Measurements from ENCODE around the gene NOB1. TPM values are rescaled to one million over a fixed set of nuclear protein-coding genes. Genes with fewer than 3 reads are reported as not detected.
"Not testable (repeated sequence)": the region's sequence is repeated elsewhere in the genome, so short reads cannot be mapped to it uniquely, and the experiment has no call there.

Gene NOB1
- total RNA-seq: 59.9 TPM

DNA sequence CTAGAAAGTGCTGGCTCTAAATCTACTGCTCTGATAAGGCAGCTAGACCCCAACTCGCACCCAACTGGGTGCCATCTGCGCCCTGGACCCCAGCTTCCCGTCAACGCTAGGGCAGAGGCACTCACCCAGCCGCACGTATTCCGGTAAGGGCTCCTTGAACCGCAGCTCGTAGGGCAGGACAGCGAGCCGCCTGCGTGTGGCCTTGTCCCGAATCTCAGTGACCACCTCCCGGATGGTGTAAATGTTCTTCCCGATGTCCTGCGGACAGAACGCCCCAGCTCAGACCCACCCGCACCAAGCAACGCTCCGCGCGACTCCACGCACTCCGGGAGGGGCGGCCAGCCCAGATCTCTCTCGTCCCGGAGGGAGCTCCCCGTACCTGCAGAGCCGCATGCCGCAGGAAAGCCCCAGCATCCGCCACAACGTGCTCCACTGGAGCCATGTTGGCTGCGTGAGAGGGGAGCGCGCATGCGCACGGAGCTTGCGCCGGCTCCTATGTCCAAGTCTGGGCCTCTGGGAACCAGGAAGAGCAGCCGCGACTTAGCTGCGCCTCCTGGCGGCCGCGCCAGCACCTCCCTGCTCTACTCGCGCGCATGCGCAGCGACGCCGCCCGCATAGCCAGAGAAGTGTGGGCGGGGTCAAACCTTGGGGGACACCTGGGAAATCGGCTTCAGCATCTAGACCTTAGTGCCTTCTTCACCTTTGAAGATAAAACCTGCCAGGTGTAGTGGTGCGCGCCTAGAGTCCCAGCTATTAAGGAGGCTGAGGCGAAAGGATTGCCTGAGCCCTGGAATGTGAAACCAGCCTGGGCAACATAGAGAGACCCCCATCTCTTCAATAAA is at the start of gene NOB1:
Gene NOB1 (minus strand): TSS at position 458 of the 842 bp plus-strand sequence. CDS start 16 bp downstream, at position 442.
- ATAC-seq: peak; percentile 98

DNA sequence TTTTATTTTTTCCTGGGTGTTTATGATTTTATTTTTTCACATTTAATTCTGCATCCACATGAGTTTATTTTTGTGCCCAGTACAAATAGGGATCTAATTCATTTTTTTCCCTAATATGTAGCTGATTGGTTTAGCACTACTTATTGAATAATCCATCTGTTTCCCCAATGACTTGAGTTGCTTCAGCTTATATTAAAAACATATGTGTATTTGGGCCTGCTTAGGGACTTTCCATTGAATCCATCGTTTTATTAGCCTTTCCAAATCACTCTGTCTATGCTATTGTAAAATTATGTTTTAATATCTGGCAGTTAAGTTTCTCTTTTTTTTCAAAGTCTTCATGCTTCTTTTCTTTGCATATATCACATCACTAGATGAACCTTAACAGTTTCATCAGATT is 49.6 kb upstream of the NOB1 start:
- ATAC-seq: no peak

DNA sequence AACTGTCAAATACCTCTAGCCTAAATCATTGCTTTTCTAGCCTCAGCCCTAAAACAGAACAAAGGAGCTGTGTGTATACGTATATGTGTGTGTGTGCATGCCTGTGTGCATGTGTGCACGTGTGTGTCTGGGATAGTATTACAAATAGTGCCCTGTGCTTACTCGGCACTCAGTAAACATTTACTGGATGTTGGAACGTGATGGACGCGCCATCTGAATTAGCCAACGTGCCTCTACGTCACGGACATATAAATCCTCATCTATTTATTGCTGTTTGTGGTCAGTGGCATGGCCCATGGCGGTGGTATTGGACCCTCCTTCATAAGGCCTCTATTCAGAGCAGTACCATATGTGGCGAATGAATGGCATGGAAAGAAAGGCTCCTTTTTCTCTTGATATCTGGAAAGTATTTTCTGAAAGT is 44.9 kb upstream of the NOB1 start:
- ATAC-seq: no peak

DNA sequence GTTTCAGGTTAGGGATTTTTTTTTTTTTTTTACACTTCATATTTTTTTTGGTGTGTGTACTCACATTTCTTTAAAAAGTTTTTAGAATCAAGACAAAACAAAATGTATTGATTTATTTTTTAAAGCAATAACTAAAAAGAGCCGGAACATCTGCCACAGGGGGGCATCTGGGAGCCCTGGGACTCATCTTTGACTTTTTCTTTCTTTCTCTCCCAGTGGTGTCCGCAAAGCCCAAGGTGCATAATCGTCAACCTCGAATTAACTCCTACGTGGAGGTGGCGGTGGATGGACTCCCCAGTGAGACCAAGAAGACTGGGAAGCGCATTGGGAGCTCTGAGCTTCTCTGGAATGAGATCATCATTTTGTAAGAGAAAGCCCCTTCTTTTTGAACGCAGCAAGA is 43.7 kb upstream of the NOB1 start:
- ATAC-seq: no peak

DNA sequence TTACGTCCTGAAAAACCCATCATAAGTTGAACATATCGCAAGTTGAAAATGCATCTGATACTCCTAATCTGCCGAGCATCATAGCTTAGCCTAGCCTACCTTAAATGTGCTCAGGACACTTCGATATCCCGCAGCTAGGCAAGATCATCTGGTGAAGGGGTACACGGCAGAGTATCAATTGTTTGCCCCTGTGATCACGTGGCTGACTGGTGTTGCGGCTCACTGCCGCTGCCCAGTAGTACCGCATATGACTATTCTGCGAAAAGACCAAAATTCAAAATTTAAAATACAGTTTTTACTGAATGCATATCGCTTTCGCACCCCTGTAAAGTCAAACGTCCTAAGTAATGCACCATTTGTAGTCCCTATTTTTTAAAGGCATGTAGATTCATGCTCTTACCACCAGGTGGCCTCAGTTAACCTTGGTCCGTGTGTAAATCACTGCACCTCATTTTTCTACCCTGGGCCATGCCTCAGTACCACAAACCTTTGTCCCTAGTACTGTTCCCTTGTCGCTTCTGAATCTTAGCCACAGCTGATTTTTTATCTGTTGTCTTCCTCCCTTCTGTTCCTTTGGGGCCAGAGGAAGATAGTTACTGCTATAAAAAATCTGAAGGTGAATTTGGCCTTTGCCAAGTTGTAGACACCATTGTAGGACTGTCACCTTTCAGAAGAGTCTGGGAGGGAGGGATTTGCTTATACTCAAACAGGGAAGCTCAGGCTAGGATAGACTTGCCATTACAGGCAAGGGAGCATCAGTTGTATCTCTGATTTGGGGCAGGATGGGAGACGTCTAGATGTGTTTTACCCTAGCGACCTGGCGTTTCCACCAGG is 41.8 kb upstream of the NOB1 start:
- ATAC-seq: peak; percentile 83

DNA sequence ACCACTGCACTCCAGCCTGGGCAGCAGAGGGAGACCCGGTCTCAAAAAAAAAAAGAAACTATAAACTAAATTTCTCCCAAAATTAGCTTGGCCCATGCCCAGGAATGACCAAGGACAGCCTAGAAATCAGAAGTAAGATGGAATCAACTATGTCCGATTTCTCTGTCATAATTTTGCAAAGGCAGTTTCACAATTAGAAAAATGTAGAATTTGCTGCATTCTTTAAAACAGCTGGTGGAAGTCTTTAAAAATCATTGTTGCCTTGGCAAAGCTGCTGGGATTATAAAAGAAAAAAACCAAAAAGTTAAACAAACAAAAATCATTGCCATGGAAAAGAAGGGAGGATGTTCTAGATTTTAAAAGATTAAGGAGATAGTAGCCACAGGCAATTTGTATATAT is 39.8 kb upstream of the NOB1 start:
- no peak for ATAC-seq

DNA sequence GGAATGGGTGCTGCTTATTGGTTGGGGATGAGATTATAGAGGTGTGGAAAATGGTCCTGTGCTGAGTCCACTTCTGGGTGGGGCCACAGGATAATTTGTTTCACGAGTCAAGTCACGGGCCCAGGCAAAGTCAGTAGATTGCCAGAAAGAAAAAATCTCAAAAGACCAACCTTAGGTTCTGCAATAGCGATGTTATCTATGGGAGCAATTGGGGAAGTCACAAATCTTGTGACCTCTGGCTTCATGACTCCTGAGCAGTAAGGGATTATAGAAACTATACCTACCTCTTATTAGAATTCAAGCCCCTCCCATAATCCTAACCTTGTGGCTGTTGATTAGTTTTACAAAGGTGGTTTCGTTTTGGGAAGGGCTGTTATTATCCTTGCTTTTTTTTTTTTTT is 38.8 kb upstream of the NOB1 start:
- ATAC-seq: no peak

DNA sequence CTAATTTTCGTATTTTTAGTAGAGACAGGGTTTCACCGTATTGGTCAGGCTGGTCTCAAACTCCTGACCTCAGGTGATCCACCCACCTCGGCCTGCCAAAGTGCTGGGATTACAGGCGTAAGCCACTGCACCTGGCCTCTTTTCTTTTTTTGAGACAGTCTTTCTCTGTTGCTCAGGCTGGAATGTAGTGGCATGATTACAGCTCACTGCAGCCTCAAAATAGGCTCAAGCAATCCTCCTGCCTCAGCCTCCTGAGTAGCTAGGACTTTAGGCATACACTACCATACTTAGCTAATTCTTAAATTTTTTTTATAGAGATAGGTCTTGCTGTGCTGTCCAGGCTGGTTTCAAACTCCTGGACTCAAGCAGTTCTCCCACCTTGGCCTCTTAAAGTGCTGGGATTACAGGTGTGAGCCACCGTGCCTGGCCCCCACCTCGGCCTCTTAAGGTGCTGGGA is 36.7 kb upstream of the NOB1 start:
- ATAC-seq: not testable (repeated sequence)

DNA sequence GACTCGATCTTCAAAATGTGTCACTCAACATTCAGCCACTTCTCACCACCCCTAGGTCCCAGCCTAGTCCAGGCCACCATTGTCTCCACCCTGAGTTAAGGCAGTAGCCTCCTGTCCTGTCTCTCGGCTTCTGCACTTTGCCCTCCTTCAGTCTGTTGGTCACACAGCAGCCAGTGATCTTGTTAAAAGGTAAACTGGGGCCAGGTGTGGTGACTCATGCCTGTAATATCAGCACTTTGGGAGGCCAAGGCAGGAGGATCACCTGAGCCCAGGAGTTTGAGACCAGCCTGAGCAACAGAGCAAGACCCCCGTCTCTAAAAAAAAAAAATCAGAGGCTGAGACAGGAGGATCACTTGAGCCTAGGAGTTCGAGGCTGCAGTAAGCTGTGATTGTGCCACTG is 33.2 kb upstream of the NOB1 start:
- ATAC-seq: no peak

DNA sequence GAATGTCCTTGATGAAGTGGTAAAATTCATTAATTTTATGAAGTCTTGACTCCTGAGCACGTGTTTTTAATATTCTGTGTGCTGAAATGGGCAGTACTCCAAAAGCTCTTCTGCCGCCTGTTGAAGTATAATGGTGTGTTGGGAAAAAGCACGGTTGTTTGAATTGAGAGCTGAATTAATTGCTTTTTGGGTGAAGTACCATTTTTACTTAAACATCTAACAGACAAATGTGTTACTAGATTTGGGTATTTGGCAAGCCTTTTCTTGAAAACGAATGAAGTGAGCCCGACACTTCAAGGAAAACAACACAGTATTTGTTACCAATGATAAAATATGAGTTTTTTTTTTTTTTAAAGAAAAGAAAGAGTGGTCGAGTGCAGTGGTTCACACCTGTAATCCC is 29.9 kb upstream of the NOB1 start:
- ATAC-seq: no peak

DNA sequence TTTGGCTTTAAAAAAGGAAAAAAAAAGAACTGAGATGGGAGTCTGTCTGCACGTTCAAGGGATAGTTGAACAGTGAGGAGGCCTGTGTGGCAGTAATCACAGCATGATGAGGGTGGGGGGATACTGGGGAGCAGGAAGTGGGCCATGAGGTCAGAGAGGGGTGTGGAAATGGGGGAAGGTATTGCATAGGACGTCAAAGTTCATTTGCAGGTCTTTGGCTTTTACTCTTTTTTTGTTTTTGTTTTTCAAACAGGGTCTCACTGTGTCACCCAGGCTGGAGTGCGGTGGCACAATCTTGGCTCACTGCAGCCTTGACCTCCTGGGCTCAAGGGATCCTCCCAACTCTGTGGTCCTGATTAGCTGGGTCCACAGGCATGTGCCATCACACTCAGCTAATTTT is 26.4 kb upstream of the NOB1 start:
- ATAC-seq: no peak

DNA sequence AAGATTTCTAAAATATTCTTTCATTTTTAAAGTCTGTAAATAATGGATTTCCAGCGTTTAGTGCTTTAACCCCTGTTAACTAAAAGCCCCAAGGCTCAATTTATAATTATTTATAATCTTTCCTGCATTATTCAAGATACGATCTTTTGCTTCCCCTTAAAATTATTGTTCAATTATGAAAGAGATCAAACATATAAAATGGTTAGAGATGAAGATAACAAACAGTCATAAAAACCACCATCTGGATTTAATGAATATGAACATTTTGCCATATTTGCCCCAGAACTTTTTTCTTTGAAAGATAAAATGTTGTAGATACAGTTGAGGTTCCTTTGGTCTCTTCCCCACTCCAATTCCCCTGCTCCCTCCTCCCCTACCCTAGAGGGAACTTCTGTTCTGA is 25.0 kb upstream of the NOB1 start:
- ATAC-seq: no peak

DNA sequence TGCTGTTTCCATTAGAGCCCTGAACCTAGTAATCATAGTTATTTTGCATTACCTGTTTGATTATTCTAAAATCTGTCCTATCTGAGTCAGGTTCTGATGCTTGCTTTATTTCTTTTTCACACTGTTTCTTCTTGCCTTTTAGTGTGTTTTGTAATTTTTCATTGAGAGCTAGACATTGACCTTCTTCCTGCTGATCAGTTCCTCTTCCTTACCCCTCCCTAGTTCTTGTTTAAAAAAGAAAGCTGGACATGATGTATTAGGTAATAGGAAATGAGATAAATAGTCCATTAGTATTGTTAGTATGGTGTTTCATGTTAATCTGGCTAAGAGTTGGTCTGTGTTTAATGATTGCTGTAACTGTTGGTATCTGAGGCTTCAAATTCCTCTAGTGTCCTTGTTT is 20.8 kb upstream of the NOB1 start:
- no peak for ATAC-seq

DNA sequence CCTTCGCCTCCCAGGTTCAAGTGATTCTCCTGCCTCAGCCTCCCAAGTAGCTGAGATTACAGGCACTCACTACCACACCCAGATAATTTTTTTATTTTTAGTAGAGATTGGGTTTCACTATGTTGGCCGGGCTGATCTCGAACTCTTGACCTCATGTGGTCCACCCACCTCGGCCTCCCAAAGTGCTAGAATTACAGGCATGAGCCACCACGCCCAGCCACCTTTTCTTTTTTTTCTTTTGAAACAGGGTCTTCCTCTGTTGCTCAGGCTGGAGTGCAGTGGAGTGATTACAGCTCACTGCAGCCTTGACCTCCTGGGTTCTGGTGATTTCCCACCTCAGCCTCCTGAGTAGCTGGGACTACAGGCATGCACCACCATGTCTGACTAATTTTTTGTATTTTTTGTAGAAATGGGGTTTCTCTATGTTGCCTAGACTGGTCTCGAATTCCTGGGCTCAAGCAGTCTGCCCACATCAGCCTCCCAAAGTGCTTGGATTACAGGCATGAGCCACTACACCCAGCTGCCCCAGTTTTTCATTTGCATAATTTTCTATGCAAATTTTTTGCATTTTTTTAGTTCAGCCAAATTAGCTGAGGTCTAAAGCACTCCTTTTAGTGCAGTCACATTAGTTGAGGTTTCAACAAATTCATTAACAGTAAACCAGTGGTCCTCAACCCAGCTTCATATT is 18.7 kb upstream of the NOB1 start:
- no peak for ATAC-seq

DNA sequence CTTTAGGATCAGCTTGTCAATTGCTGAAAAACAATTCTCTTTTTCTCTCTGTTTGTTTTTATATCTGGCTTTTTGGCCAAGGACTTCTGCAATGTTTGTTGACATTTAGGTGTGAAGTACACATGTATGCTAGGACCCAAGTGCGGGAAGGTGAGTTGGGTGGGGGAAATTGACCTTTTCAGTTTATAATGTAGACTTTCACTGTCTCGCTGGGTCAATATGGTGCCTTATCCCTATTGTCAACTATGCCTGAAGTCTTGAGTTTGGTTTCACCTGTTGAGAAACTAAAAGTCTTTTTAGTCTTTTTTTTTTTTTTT is 16.9 kb upstream of the NOB1 start:
- ATAC-seq: no peak

DNA sequence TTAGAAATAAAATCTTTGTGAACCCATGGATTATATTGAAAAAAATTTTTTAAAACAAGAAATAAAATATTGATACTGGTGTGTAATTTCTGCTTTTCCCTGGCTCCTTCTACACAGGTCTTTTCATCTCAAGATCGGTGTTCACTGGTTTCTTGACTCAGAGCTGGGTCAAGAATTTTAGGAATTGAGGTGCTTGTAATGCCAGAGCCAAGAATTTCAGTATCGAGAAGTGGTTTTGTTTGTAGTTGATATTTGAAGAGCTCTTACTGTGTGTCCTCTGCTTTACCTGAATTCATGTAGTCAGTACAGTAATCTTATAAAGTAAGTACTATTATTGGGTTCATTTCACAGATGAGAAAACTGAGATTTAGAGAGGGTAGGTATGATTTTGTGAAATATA is 14.7 kb upstream of the NOB1 start:
- ATAC-seq: no peak

DNA sequence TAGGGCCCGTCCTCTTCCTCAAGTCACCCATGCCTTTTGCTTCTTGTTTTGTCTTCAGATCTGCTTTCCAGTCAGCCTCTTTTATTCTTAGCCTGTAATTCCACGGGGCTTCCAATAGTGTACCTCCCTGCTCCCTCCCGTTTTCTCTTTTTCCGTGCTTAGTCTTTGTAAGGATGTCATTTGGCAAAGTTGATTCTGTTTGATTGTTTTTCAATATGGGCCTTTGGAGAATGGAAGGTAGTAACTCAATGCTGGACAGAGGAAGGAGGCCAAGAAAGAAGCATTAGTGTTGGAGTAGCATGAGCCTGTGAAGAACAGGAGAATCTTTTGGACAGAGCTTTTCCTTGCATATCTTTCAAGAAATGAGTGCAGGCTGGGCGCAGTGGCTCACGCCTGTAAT is 13.9 kb upstream of the NOB1 start:
- no peak for ATAC-seq

DNA sequence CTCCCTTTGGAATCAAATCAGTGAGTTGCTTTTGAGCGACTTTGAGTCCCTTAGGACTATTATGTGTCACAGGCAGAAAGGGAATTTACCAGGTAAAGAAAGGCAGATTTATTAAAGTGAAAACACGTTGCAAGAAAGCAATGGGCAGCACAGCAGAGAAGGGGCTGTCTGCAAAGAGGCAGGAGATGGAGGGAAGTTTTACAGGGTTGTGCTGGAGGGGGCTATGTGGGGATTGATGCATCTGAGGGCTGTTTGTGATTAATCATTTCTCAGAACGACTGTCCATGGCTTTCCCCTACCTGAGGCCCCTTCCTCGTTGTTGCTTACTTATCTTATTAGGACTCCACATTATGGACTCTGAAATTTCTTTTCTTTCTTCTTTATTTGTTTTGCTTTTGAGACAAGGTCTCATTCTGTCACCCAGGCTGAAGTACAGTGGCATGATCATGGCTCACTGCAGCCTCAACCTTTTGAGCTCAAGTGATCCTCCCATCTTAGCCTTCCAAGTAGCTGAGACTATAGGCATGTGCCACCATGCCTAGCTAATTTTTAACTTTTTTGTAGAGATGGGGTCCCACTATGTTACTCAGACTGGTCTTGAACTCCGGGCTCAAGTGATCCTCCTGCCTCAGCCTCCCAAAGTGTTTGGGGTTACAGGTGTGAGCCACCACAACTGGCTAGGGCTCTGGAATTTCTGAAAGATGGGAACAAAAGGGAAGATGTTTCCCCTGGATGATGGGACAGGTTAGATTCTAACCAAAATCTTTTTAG is 12.9 kb upstream of the NOB1 start:
- no peak for ATAC-seq

DNA sequence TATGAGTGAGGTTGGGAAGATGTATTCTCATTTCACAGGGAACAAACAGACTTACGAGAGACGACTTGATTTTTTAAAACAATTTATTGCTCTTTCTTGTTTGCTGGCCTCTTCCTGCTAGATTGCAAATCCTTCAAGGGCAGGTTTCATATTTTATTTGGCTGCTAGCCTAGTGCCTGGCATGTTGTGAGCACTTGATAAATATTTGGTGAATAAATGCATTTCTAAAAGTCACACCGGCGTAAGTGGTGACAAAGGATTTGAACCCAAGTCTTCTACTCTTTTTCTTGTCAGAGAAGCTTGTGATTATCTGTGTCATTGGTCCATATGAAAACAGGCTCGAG is 8.8 kb upstream of the NOB1 start:
- no peak for ATAC-seq

DNA sequence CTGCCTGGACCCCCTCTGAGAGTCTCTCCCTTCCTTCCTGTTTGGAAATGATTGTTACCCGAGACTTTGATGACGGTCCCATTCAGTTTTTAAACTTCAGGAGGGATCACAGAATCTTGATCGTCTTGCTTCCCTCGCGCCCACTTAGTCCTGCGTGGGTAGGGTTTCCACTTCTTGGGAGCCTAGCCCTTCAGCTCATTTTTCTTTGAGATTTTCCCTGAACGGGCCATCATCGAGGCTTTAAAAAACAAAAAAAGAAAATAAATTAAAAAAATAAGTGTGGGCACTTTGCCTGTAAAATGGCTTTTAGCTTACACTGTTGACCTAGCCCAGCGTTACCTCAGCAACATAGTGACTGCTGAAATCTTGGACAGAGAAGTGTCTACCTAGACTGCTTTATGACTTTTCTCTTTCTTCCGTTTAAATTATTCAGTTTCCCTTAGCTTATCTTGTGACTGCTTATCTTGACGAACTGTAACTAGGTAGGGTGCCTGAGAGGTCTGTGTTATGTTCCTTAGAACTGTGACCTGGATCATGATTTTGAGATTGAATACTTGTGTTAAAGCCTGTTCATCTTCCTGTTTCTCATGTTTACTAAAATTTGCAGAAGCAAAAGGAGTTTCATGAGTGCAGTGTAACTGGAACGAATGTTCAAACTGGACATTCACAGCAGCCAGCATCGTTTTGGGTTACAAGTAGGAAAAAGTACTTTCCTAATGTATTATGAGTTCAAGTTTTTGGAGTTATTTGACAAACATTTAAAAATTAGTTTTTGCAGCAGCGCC is 8.3 kb upstream of the NOB1 start:
- peak; percentile 57 for ATAC-seq

DNA sequence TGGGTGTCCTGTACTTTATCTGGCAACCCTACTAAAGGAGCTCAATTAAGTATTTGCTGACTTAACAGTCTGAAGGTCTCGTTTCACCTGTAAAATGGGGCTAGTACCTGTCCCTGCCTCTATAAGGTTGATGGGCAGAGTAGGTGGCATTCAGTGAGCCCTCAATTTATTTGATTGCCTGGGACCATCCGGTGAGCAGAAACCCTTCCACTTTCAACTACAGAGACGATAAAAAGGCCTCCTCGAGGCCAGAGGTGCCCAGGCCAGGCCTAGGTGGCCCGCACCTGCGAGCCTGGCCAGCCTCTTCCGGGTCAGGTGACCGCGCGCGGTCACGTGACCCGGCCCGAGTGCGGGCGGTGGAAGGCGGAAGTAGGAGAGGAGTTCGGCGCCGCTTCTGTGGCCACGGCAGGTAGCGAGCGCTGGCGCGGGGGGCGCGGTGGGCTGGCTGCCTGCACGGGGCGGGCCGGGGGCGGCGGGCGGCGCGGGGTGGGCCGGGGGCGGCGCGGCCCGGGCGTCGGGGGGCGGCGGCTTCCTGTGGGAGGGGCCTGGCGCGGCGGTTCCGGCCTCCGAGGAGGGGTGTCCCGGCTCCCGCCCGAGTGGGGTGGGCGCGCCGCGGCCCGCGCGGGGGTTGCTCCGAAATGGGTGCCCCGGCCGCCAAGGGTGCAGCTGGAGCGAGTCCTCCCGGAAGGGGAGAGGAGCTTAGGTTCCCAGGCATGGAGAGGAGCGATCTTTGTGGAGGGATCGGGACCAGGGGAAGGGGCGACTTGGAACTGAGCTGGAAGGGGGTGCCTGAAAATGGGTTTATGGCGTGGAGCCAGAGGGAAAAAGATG is 7.5 kb upstream of the NOB1 start, which contains the start of gene WWP2:
Gene WWP2 (plus strand): TSS at position 350 of the 831 bp plus-strand sequence. CDS start 24,679 bp downstream, outside the sequence.
- ATAC-seq: peak; percentile 88
